Stromal cell of bone marrow (primary cell): ENCODE measurements around the gene PARVA.

Source experiments
- DNase-seq: peaks from one replicate; pipeline ENCODE4 v3.0.0-alpha.2; 2012; ENCODE audit warnings: low read depth

PARVA gene

GRCh38 chr11:12376259-12377081, 901 bp upstream of the PARVA start:
- peak; percentile 91 for DNase-seq

DNA sequence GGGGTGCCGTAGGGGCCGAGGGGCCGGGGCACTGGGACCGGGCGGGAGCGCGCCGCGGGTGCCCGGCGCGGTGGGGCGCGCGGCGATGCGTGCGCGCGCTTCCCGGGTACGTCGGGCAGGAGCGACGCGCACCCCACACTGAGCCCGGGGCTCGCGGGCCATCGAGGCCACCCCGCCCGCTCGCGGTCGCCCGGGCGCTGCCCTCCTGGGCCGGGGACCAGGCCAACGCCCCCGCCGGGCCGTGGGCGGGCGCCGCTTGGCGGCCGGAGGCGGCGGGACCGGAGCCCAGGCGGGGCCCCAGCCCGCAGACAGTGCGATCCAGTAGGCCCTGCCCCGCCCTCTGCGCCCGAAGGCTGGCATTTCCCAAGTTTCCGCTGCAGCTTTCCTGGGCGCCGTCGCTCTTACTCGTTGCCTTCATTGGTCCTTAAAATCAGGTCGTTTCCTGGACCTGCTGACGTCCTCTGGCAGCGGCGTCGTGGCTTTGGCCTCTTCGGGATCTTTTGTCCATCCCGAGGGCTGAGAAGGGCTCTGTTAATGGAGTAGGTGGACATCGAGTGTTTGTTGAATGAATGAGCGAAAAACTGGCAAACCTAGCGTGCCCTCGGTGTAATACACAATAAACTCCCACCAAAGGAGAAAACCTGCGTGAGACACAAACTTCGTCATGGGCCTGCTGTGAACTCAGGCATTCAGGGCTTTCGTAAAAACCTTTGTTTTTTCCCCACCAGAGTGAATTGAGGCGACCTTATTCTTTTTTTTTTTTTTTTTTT, 638 bp downstream of the PARVA start:
- peak; percentile 68 for DNase-seq

GRCh38 chr11:12380565-12381325, 3.4 kb downstream of the PARVA start:
- DNase-seq: no peak

DNA sequence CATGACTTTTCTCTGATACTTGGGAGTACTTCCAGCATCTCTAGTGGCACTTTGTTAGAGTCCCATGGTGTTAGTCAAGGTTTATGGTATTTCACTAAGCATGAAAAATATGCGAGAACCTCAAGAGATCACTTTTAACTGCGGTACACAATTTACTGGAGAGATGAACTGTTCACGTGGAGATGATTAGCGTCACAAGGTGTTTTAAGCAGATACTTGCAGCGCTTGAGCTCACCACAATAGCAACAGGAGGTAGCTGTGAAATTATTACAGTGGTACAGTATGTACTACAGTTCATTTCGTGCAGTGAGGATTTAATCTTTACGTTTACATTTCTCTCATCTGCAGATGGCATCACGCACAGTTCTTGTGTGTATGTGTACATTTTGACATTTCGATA, 4.5 kb downstream of the PARVA start:
- DNase-seq: no peak

GRCh38 chr11:12382451-12382850, 5.1 kb downstream of the PARVA start:
- DNase-seq: no peak

DNA sequence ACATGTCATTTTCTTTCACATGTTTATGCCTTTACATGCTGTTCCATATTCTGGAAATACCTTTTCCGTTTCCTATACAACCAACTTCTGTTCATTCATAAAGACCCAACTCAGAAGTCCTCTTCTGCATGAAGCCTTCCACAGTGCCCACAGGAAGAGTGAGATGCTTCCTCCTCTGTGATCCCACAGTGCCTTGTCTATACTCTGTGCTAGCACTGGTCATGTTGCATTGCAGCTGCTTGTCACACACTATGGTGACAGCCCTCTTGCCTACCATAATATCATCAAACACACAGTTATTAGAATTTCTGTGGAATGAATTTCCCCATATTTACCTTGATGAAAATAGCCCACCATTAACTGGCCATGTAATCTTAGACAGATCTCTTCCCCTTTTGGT, 8.9 kb downstream of the PARVA start:
- no peak for DNase-seq

GRCh38 chr11:12386745-12387144, 9.4 kb downstream of the PARVA start:
- DNase-seq: no peak

DNA sequence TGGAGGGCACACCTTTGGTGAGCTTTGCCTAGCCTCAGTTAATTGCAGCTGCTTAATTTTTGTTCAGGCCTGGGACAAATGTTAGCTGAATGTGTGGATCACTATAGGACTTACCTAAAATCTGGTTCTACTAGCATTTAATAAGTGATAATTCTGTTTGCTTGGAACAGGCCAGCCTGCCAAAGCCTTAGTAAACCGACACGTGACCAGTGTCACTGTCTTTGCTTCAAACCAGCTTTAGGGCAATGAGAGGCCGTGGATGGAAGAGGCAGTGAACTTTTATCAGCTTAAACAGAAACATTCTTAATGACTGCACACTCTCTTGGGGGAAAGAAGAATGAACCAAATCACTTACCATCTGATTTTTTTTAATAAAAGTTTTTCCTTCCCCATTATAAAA, 10.8 kb downstream of the PARVA start:
- DNase-seq: no peak

DNA sequence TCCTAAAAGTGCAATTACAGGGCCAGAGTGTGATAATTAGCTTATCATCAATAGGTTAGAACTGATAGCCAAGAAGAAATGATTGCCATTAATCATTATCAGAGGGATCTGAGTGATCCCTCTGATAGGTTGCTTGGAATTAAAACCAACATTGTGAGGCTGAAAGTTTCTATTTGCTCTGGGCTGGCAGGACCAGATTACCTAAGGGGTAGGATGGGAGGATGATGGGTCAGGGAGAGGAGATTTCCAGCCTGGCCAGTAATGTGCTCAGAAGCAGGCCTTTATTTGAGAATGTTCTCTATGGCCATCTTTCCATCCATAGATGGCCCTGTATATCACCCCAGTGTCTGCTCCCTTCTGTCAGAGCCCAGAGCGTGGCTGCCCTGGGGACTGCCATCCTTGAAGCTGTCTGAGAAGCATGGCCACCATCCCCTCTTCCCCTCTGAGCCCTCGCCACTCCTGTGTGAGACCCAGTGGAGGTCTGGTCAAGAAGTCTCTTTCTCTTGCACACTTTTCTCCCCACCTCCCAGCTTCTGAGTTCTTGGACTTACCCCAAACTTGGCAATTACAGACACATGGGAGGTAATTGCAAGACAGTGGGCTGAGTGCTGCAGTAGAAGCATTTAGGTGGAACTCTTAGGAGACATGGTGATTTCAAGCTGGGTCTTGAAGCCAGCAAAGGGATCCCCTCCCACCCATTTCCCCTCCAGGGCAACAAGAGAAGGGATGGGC, 11.7 kb downstream of the PARVA start:
- no peak for DNase-seq

GRCh38 chr11:12389676-12390657, 12.6 kb downstream of the PARVA start:
- no peak for DNase-seq

DNA sequence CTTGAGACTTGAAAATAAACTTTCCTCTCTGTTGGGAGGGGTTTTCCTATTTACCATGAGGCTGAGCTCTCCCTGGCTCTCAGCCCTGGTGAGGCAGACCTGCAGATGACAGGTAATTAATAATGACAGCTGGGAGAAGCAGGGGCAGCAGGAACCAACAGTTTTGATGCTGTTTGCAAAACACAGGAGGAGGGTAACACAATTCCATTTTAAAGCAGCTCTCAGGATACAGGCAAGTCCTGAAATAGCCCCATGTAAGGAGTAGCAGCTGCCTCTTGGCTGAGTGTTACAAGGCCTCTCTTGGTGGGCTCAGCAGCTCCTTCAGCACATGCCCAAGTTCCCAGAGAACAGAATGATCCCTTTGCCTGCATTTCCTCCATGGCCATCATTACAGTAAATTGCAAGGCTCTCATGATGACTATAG, 13.3 kb downstream of the PARVA start:
- DNase-seq: no peak

DNA sequence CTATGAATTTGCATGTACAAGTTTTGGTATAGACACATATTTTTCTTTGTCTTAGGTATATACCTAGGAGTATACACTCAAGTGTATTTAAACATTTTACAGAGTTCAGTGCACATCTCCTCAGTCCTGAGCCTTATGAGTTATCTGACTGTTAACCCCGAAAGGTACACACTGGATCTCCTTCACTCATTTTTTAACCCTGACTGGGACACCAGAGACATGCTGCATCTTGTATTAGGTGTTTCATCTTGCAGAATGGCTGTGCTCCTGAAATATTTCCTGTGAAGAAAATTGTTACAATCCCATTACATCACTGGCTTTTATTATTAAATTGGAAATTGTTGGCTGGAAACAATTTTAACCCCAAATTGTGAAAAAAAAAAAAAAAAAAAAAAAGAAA, 15.3 kb downstream of the PARVA start:
- DNase-seq: no peak

DNA sequence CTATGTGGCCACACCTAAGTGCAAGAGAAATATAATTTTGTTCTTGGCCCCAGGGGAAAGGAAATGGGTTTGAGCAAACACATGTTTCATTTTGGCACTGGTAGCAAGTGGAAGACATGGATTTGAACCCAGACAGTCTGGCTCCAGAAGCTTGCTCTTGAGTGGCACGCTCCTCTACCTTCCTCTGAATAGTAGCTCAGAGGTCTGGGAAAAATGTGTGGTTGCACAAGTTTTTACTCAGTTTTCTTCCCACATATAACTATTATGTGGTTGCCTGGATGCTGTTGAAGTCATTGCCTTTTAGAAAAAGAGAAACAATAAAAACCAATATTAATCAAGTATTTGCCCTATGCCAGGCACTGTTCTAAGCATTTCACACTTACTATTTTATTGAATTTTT, 16.3 kb downstream of the PARVA start:
- DNase-seq: no peak

GRCh38 chr11:12394601-12395000, 17.2 kb downstream of the PARVA start:
- no peak for DNase-seq

DNA sequence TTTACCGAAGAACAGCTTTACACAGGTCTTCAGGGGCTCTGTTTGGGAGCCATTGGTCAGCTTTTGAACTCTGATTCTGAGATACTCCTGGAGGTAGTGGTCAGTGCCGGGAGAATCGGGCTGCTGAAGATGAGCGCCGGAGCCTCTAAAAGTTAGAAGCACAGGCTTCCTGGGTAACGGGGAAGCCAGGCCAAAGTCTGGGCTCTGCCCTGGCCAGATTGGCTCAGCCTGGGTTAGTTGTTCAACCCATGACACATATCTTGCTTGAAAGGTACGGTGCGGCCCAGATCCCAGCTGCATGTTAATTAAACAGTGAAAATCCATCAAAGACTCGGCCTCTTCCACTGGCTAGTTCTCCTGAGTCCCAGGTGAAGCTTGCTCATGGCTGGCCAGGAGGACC, 18.0 kb downstream of the PARVA start:
- no peak for DNase-seq

DNA sequence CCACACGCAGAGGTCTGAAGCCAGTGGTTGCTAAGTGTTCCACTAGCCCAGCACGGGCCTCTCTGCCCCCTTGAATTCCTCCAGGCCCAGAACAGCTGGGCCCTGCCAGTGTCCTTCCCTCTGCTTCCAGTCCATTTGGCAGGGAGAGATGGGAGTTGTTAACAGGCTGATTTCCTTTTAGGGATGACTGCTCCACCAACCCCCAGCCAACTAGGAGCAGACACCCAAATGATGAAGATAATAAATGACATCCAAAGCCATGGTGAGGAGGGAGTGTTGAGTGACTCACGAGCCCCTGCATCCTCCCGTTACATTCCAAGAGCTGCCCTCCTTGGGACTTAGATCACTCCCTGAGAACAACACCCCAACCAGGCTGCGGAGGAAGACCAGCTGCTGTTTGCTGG, 20.6 kb downstream of the PARVA start:
- DNase-seq: peak; percentile 55

DNA sequence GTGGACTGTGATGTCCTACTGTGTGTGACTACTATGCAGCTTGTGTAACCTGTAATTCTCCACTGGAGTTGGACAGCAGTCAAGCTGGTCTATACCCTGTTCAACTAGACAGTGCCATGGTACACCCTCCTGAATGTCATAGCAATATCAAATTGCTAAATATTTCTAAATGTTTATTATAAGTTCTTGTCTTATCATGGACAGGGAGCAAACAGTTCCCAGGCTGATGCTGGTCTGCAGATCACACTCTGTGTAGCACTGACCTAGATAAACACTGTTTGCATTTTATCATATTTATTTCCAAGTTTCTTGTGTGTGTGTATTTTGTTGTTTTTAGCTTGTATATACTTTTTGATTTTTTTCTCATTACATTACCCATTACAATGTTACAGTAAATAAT, 22.0 kb downstream of the PARVA start:
- DNase-seq: no peak

DNA sequence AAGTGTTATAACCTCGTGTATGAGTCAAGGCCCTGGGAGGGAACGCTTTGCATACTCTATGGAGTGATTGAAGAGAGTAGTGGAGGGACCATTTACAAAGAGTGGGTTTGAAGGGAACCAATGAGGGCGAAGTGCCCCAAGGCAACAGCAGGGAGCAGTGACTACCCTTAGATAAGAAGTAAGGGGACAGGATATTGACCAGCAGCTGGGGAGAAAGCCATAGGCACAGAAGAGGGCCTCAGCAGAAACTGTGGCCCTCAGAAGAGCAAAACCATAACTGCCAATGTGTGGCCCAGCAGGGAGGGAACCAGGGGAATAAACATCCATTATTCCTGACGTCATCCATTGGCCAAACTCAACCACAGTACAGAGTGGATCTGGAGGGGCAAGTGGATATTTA, 24.7 kb downstream of the PARVA start:
- DNase-seq: no peak

- no peak for DNase-seq
Measured at GRCh38 chr11:12402691-12403120, 25.3 kb downstream of the PARVA start.

DNA sequence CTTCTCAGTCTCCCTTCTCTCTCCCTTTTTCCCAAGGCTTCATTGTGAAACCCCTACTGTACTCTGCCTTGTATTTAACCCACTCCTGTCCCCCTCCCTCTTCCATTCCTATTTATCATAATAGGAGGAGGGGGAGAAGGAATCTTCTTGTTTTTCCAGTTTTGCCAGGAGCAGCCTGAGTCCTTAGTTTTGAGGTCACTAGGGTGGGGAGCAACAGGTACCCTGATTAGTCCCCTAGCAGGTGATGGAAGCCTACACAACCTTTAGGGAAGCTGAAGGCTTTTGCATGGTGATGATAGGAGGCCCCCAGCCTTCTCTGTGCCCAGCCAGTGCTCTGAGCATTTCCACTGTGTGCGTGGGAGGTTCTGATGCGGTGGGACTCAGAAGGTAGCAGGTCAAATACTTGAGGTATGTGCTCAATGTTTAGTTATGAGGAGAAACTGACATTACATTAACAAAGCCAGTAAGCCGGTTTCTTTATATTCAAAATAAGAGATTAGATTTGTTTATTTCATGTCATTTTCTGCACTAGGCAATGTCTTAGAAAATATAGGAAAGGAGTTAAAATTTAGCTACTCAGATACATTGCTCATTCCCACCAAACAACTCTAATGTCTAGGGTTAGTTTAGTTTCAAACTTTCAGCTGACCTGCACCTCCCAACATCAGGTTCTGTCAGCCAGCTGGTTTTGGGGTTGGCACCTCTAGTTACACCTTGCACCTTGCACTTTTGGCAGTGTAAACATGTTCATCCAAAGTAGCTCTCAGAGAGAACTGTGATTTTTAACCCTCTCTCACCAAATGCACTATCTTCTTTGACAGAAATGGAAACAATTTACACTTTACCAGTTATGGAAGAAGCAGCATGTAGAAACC, 26.0 kb downstream of the PARVA start:
- no peak for DNase-seq
